Stimulated activated CD4-positive, alpha-beta T cell treated with anti-CD3 and anti-CD28 coated beads, TNF-alpha, amount 100 ng/mL, for 24 hours (primary cell): ENCODE results near the gene PDE10A.

Experiments used
- DNase-seq, 3 experiments: peaks; one replicate each; pipeline ENCODE4 v3.0.0-alpha.2; 2020; ENCODE audit warnings: low read depth in 3 of 3

The PDE10A gene

DNA sequence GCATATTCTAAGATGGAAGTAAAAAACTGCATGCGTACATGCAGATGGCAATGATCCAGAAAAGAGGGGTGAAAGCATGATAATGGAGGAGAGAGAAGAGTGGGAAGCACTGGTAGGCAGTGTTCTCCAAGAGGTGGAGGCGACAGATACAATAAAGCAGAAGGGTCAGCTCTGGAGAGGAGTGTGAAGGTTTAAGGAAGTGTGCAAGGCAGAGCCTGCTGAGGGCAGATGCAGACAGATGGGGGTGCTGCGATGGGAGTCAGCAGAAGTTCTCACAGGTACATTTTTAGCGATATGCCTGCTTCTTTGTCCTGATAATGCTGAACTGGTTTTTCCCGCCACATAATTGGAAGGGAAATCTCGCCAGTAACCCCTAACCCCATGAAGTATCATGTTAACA is 272.6 kb downstream of the PDE10A start:
- no peak for DNase-seq

DNA sequence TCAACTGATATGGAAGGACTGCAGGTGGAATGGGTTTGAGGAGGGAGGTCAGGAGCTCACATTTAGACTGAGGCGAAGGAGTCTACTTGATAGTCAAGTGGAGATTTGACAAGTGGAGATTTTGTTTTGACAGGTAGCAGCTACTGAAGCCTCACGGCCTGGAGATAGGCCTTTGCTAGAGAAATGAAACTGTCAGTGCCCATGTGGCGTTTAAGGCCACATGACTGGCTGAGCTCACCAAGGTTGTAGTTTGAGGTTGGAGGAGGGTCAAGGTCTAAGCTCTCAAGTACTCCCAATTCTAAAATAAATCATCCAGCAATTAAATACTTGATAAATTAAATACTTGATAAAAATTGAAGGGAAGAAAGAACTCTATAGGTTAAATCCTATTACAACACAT is 273.5 kb downstream of the PDE10A start:
- no peak for DNase-seq

DNA sequence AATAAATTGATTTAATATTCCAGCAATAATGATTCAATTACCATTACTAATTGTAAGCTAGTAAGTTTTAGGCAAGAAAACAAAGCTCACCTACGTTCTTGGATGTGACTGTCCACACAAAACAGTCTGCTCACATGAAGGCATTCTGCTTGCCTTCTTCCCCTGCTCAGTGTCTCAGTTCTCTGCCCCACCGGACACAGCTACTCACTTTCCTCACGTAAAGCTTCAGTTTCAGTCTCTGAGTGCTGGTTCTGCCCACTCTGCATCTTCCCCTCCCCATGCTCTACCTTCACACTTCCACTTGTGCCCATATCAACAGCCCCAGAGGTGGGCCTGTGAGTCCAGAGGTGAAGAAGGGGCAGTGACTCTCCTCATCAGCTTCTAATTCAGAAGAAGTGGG is 279.7 kb downstream of the PDE10A start:
- no peak for DNase-seq

DNA sequence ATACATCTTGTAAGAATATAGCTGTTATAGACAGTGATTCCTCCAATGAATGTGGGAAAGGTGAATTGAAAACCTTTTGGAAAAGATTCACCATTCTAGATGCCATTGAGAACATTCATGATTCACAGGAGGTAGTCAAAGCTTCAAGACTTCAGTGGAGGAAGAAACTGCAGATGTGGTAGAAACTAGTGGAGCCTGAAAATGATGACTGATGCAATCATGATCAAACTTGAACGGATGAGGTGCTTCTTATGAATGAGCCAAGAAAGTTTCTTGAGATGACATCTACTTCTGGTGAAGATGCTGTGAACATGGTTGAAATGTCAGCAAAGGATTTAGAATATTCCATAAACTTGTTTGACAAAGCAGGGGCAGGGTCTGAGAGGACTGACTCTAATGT is 286.9 kb downstream of the PDE10A start:
- DNase-seq: no peak

DNA sequence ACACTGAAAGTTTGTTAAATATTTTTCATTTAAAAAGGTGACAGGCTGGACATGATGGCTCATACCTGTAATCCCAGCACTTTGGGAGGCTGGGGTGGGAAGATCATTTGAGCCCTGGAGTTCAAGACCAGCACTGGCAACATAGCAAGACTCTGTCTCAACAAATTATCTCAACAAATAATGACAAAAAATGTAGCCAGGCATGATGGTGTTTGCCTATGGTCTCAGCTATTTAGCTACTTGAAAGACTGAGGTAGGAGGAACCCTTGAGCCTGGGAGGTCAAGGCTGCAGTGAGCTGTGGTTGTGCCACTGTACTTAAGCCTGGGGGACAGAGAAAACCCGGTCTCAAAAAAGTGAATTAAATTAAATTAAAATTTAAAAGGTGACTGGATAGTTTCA is 297.7 kb downstream of the PDE10A start:
- DNase-seq: no peak

DNA sequence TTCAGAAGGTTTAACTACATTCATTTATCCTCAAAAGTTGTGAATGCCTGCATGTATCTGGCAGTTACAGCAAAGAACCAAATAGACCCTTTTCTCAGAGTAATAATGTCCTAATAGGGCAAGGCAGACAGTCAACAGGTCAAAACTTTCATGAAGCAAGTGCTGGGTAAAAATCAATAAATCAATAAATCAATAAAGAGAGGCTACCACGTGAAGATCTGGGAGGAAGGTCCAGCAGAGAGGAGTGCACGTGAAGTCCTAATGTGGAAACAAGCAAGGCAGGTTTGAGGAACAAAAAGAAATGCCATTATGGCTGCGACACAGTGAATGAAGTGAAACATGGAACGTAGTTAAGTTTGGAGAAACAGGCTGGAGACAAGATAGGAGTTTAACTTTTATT is 317.3 kb downstream of the PDE10A start:
- no peak for DNase-seq

DNA sequence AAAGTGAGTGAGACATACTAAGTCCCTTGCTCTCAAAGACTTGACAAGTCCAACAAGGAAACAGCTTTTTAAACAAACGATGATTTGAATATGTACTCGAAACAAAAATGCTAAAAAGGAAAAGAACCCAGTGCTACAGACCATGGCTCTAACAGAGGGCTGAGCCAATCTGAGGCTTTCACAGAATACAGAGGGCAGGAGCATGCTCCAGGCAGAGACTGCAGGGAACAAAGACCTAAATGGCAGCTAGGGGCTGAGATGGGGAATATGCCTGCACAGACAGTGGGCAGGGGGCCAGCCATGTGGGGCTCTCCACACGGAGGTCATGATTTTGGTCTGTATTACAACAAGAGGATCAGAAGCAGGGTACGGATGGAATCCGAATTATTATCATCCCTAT is 322.5 kb downstream of the PDE10A start:
- DNase-seq: no peak

DNA sequence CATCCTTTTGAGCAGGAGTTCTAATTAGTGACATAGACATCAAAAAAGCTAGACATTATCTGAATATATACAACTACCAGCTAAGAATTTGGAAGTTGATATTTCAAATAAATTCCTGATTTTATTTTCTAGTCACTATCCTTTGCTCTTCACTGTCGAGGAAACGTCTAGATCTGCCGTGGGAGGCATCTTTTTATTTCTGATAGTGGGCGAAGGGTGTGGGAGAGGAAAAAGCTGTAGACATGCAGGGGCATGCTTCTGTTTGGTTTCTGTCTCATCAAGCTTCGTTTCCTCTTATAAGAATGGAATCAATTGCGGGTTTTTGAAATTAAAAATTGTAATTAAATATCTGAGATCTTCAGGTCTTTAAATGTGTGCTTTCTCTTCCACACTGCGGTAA is 337.4 kb downstream of the PDE10A start:
- DNase-seq: no peak

DNA sequence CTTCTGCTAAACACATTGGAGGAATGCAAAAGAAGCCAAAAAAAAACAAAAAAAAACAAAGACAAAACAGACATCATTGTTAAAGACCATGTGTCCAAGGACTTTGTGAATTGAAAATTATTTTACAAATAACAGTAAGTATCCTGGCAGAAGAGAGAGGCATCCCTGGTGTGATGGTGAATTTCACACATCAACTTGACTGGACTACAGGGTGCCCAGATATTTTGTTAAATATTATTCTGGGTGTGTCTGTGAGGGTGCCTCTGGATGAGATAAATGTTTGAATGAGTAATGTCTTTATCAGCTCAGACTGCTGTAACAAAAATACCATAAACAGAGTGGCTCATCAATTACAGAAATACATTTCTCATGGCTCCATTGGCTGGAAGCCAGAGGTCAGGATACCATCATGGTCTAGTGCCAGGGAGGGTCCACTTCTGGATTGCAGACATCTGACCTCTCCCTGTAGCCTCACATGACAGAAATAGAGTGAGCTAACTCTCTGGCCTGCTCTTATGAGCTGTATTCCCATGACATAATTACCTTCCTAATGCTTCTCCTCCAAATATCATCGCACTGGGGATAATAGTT is 341.4 kb downstream of the PDE10A start:
- DNase-seq: no peak

DNA sequence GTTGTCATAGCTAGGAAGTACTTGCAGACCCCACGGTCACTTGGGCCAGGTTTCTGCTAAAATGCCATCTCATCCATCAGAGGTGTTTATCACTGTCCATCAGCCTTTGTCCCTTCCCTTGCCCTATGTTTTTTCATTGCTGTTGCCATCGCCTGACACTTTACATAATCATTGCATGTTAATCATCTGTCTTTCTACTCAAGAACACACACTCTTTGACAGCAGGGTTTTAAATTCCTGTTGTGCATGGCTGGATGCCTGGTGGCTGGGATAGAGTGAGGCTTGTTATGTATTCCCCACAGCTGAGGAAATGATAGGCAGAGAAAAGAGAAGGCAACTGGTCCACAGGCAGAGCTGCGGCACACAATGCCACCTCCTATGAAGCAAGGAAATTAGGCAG is 341.9 kb downstream of the PDE10A start:
- no peak for DNase-seq

DNA sequence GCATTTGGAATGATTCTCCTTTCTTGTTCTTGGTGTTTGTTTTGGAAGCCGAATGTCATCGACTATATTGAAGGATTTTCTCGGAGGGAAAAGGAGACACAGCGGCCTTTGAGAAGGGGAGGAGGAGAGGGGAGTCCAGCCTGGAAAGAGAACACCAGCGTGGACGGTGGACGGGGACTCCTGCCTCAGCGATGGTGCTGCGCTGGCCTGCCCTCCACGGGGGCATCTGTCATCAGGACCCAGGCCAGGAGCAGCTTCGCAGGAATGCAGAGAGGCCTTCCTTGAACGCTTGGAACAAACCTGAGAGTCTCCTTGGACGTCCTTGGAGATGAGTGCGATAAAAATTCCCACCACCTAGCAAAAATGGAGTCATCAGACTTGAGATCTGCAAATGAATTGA is 345.3 kb downstream of the PDE10A start:
- DNase-seq: no peak

DNA sequence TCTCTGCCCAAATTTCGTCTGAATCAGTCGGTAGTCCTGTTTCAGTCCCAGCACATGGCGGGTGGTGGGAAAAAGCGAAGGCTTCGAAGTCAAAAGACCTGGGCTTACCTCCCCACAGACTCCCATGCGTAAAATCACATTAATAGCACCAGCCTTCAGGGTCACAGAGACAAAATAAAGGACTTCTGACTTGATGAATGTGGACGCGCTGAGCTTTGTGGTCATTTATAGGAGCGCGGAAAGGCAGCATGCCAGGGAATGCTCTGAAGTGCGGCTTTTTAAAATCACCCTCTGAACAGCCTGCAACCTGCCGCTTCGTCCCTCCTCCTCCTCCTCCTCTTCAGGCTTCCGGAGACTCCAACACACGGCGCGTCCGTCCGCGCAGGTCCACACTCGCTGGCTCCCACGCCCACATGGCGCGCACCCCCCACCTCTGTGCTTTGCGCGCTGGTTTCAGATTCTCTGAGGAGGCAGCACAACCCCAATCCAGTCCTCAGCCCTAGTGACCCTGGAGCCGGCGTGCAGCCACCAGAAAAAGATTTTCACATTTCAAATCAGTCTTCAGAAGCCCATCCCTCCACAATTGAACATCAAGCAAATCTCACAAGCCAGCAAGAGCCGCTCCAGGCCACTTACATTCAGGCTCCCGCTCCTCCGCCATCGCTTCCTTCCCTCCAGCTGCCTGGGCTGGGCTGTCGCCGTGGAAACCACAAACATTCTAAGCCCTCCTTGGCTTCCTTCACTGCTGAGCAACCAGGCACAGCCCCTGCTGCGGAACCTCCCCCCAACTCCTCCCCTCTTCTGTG is 353.9 kb downstream of the PDE10A start, which contains the start of gene C6orf118:
C6orf118 (minus strand) TSS at position 680 of the 806 bp plus-strand sequence; CDS start at position 661, 19 bp downstream.
- DNase-seq: no peak

DNA sequence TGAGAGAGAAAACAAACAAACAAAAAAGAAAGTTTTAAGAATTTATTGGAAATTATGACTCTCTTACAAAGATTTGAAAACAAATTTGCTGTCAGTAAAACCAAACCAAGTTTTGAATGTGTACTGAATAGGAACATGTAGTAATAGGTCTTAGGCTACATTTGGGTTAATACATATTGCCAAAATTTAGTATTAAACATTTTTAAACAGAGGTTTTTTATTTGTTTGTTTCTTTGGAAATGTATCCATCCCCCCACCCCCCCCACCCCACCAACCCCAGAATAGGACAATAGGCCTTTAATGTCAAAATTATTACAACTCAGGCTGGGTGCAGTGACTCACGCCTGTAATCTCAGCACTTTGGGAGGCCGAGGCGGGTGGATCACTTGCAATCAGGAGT is 356.1 kb downstream of the PDE10A start:
- no peak for DNase-seq

DNA sequence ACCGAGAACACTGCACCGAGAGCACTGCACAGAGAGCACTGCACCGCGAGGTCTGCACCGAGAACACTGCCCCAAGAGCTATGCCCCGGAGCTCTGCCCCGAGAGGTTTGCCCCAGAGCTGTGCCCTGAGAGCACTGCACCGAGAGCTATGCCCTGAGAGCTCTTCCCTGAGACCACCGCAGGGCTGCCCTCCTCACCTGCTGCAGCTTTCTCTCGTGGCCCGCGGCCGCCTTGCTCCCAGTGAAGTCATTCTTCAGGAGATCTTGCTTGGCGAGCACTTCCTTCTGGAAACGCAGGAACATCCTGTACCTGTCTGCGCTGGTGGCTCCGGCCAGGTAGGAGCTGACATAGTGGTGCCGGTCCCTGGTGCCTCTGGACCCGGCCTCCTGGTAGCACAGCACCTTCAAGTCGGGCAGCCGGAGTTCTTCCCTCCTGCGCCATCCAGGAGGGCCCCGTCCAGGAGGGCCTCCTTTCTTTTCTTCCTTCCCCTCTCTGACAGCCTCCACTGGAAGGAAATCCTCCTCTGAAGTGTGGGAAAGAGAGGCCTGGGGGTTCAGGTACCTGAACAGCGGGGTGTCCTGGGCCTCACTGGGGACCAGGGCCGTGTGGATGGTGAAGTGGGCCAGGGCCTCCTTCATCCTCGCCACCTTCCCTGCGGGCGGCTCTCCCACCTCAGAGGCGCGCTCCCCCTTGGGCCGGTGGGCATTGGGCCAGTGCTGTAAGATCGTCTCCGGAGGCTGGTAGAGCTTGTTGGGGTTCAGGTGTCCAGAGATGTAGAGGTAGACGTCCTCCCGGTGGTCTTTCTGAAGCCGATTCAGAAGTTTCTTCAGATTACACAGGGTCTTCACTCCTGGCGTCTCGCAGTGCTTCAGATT is 361.4 kb downstream of the PDE10A start:
- DNase-seq: no peak

DNA sequence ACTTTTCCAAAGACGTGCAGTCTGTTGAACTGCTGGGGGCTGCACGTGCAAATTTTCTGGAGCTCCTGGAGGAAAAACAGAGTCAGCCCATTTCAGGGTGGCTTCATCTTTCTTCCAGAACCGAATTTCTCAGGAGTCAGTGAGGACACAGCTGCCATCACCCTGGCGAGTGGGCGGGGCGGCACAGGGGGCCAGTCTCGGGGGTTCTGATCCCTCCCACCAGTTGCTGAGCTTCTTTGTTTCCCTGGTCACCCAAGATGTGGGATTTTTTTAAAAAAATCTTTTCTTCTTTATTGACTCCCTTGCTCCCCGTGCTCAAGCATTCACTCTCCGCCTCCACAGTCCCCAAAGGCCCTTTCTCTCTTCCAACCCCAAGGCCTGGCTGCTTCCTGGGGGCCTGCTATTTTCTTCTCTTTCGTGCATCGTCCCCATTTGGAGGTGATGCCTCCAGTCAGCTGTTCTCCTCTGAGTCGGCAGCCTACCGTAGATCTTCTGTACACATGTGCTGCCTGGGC is 362.6 kb downstream of the PDE10A start:
- DNase-seq: no peak

DNA sequence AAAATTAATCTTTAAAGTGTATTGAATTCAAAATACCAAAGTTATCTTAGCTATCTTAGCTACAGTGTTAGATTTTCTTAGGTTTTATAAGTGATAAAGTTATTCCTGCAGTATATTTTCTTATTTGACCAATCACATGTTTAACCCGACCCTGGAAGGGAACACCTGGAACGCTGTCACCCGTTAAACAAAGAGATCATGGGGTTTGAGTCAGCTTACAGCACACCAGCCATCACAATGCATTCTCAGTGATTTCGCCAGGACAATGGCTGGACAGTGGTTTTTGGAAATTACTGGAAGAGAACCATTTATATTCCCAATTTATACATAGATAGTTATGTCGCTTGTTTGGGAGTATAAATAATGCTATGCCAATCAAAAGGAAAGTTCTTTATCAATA is 364.2 kb downstream of the PDE10A start:
- DNase-seq: no peak

DNA sequence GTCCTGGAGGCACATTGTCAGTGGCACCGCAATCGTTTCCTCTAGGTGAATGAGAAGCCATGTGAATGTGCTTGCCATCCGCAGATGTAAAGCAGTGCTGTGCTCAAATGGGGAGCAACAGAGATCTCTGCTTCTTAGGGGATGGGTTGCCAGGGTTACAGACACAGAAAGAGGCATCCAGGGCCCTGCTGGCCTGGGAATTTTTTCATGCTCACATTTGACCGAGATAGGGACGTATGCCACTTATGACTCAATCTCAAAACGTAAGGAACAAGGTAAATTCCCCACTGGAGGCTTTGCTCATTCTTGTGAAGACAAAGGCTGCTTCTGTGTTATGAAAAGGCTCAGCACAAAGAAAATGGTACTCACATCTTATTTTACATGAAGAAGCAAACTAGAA is 364.6 kb downstream of the PDE10A start:
- no peak for DNase-seq

DNA sequence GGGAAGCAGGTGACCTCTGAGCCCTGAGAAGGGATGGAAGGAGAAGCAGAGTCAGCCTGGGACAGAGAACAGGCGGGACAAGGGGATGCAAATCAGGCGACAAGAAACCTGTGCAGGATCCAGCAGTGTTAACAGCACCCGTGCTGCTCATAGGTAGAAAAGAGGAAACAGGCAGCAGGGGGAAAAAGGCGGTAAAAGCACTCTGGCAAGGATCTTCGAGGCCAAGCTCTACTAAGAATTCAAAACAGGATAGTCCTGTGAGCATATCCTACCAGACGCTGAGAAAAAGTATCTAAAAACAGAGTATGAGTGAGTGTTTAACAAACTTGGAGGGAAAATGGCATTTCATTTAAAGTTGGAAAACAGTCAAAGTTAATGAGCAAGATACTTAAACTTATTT is 370.4 kb downstream of the PDE10A start:
- DNase-seq: no peak
